GM18526 (cell line): Measurements from ENCODE around the gene ECHDC1.

Experiments
- POLR2A ChIP-seq: IDR thresholded peaks from 3 replicates; pipeline ENCODE4 v1.6.1; 2011; ENCODE audit not compliant: insufficient read length; ENCODE audit errors: extremely low read depth

ECHDC1 gene

DNA sequence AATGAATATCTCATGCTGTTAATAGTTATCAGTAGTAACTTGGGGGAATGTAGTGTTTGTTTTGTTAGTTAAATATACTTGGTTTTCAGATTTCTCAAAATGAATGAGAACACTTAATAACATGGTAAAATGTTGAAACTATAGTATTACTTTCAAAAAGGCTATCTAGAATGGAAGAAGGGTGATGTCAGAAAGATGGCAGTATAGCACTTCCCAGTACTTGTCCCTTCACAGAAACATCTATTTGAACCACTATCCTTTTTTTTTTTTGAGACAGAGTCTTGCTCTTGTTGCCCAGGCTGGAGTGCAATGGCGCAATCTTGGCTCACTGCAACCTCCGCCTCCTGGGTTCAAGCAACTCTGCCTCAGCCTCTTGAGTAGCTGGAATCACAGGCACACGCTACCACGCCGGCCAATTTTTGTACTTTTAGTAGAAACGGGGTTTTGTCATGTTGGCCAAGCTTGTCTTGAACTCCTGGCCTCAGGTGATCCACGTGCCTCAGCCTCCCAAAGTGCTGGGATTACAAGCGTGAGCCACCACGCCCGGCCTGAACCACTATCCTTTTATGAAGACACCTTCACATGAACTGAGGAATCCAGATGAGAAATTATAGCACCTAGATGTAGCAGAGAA is 4.7 kb upstream of the ECHDC1 start:
- no peak for TF ChIP-seq POLR2A

DNA sequence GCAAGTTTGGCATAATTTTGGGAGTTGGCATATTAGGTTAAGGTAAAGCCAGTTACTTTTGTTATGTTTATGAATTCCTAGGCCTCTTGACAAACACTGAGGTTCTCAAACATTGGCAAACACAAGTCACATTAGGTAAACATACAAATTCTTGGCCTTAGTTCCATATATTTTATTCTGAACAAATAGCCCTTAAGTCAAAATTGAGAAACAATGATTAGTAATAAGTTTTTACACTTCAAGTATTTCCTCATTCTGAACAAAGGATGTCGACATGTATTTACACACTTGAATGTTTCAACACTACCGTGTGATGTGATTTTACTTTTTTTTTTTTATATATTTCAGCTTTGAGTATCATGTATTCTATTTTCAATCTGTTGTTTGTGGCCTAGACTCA is 3.8 kb upstream of the ECHDC1 start:
- TF ChIP-seq POLR2A, result no peak

DNA sequence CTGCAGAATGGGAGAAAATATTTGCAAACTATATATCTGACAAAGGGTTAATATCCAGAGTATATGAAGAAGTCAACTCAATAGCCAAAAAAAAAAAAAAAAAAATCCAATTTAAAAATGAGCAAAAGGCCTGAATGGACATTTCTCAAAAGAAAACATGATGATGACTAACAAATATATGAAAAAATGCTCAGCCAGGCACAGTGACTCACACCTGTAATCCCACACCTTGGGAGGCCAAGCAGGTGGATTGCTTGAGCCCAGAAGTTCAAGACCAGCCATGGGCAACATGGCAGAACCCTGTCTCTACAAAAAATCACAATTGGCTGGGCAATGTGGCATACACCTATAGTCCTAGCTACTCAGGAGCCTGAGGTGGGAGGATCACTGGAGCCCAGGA is 2.1 kb upstream of the ECHDC1 start:
- no peak for TF ChIP-seq POLR2A

DNA sequence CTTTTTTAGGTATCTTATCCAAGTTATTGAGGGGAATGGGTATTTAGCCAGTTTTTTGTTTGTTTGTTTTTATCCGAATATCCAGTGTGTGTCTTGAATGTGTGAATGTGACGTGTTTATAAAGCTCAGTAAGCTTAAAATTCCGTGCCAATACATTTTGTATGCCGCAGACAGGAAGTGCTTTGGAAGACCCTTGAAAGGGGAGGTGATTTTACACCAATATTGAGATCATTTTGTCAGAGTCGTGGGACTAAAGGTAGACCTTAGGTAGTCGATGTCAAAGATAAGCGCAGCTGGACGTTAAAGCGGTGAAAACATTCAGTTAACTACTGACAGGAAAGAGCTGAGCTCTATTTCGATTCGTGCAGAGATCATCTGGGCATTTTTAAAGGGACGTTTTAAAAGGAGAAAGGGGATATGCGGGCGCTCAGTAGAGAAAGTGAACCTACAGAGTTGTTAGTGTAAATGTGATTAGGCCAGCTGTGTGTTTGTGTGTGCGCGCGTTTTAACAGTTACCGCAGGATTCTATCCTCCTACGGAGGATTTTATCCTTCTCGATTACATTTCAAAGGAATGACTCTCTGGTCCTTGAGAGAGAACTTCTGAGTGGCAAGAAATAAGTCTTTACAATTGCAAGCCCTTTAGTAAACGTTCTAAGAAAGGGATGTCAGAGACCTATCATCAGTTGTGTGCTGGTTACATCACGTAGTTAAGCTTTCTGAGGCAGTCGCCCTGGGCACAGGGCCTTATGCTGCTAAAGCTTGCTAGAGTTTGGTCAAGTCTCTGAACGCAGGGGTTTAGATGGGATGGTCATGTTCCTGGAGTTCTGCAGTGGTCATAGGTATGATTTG is 625 bp upstream of the ECHDC1 start:
- TF ChIP-seq POLR2A, result no peak

DNA sequence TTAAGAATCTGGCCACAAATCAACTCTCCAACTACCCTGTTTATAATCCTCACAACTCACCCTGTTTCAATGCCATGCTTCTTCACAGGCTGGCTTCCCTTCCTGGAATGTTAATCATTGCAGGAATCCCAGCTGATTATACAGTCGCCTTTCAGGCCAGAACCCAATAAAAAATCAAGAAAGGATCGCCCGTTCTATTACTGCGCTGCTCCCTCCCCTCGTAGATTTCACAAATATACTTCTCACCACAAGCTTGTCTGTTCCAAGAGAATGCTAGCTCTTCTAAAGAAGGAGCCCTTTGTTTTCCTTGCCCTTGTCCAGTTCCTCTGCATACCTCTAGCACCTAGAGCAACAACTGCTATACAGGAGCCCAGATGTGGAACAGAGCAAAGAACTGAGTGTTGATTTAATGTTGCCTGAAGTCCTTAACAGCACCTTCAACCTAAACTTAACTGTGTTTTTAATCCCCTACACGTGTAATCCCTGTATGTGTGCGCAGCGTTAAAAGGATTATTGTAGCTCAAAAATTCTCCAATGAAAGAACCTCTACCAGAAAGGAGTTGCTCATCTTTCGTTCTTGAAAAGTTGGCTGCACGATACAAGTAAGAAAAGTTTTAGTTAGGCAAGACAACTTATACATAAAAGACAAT is 988 bp downstream of the ECHDC1 start:
- TF ChIP-seq POLR2A, result no peak

DNA sequence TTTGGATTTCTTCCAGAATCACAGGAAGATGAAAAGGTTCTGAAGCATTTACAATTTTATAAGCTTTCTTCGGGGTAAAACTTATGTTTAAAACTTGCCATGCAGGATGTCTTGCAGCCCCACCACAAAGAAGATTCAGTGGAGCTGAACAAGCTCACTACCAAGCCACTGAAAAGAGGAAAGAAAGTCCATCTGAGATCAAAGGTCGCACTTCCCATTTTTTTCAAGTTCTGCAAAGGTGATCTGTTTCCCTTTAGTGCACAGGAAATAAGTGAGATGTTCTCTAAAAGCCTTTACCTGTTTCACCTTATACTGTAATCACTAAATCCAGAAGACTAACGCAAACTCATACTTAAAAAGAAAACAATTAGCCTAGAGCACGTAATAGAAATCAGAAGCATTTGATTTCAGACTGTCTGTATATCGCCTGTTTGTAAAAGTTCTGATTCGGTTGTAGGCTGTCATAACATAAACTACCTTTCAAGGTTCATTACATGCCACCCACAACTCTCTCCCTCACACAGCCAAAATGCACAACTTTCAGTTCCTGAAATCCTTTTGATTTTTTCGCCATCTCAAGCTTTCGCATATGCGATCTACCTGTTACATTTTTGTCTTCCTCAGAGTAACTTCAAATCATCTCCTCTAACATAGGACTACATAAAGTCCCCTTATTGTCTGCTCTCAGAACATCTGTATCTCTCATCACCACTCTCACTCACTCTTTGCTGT is 1.8 kb downstream of the ECHDC1 start:
- TF ChIP-seq POLR2A, result no peak

DNA sequence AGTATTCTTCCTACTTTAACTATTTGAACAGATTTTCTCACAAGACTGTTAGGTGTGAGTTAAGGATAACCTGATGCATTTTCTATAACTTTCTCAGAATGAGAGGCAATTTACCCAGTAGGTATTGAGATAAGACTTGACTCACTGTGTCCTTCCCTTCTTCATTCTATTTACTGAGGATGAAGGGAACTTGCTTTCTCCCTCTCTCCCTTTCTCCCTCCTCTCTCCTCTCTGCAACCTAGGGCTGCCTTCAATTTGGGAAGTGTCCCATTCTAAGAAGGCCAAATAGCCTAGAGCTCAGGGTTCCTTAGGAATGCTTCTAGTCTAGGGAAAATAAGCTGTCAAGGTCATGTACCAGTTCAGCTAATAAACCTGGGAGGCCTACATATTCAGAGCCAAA is 3.2 kb downstream of the ECHDC1 start:
- no peak for TF ChIP-seq POLR2A

DNA sequence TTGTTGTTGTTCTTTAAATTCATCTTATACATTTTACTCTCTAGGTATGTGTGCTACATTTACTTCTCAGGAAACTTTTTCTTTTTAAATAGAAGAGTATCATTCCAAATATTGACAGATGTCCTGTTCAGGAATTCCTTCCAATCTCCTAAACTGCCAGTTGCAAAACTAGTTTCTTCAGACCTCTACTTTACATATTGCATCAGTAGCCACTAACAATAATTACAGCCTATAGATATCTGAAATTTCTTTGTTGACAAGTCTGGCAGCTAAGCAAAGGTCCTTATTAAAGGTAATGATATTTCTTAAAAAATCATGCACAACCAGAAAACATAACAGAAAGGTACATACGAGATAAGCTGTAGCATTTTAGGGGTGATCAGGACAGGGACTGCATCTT is 4.5 kb downstream of the ECHDC1 start:
- no peak for TF ChIP-seq POLR2A

DNA sequence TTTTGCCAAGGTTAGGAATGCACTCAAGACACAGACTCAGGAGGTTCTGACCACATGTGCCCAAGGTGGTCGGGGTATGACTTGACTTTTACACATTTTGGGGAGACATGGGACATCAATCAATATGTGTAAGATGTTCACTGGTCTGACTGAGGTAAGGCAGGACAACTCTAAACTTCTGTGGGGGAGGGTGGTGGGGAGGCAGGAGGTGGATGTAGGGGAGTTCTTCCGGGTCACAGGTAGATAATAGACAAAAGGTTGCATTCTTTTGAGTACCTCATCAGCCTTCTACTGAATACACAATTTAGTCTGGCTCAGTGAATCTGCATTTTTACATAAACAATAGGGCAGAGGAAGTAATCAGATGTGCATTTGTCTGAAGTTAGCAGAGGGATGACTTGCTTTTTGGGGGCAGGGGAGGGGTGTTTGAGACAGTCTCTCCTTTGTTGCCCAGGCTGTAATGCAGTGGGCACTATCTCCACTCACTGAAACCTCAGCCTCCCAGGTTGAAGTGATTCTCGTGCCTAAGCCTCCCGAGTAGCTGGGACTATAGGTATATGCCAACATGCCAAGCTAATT is 10.9 kb downstream of the ECHDC1 start:
- no peak for TF ChIP-seq POLR2A

DNA sequence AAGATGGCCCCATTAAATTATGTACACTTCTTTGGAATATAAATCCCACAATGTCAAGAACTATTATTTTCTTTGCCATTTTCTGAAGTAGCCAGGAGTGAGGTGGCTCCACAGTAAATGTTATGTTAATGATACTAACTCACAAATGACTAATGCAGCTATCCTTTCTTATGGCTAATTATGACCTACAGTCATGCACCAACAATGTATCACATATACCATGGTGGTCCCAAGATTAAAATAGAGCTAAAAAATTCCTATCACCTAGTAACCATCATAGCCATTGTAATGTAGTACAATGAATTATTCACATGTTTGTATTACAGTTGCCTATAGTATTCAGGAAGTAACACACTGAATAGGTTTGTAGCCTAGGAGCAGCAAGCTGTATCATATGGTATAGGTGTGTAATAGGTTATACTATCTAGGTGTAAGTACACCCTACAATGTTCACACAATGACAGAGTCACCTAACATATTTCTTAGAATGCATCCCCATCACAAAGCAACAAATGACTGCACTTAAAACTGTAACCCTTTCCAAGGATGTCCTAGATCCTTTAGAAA is 15.3 kb downstream of the ECHDC1 start:
- TF ChIP-seq POLR2A, result no peak

DNA sequence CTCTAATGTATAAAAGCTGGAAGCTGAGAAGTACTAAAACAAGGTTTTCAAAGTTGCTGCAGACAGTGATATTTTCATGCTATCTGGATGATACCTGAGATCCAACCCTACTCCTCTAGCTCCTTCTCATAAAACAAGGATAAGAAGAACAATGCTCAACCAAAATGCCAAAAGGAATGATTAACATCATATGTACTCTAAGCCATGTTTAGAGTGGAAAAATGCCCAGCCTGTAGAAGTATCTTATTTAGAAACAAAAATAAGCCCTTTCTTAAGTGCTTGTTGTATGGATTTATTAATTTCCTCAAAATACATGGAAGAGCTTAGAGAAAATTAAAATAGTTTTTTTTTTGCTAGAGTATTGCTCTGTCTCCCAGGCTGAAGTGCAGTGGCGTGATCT is 23.7 kb downstream of the ECHDC1 start:
- no peak for TF ChIP-seq POLR2A

DNA sequence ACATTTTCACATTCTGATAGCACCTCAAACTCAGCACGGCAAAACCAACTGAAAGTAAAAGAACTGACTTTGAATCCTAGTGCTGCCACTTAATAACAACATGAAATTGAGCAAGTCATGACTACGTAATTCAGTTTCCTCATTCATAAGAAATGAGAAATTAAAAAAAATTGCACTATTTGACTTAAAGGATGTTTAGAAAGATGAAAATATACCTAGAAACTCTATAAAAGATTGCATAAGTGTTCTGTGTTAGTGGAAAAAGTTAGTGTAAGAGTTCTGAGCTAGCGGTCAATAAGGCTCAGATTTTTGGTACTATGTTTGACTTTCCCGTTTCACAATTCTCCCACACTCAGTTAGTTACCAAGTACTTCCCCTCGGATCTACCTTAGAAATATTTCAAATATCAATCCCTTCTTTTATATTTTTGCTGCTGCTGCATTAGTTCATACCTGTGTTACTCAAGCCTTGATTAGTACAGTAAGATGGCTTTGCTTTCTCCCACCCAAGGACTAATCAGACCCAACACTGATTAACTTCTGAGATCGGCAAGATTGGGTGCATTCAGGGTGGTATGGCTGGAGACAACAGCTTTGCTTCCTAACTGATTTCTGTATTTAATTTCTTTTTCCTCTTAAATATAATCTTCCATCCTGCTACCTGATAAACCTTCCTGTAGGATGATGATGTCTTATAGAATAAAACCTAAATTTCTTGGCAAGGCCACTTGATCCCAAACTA is 25.9 kb downstream of the ECHDC1 start:
- TF ChIP-seq POLR2A, result no peak

DNA sequence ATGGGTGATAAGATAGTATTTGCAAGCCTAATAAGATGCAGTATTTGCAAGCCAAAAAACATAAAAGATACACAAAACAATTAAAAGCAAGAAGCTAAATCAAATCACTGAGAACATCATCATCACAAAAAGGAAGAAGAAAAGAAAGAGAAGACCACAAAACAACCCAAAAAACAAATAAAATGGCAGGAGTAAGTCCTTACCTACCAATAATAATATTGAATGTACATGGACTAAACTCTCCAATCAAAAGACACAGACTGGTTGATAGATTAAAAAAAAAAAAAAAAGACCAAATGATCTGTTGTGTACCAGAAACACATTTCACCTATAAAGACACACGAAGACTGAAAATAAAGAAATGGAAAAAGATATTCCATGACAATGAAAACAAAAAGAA is 37.7 kb downstream of the ECHDC1 start:
- TF ChIP-seq POLR2A, result no peak

DNA sequence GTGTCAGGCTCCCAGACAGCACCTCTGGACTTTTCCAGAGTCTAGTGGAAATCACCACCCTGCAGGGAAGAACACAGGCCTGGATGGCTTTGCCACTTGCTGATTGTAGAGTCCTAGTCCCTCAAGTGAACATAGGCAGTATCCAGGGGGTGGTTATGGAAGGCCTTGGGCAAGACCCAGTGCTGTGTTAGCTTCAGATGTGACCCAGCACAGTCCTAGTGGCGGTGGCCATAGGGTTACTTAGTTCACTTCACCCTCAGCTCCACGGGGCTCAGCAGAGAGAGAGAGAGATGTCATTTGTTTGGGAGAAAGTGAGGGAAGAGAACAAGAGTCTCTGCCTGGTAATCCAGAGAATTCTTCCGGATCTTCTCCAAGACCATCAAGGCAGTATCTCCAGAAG is 39.5 kb downstream of the ECHDC1 start:
- TF ChIP-seq POLR2A, result no peak
